GM18861 (cell line): Measurements from ENCODE around the gene GRIN2C.
"Not testable (repeated sequence)": the region's sequence is repeated elsewhere in the genome, so short reads cannot be mapped to it uniquely, and the experiment has no call there.

ENCODE experiments used
- ATAC-seq: cut with Tn5 transposase; IDR thresholded peaks from one replicate; pipeline ENCODE4 v1.9.1; 2021; ENCODE audit not compliant: unreplicated experiment

Gene GRIN2C

DNA sequence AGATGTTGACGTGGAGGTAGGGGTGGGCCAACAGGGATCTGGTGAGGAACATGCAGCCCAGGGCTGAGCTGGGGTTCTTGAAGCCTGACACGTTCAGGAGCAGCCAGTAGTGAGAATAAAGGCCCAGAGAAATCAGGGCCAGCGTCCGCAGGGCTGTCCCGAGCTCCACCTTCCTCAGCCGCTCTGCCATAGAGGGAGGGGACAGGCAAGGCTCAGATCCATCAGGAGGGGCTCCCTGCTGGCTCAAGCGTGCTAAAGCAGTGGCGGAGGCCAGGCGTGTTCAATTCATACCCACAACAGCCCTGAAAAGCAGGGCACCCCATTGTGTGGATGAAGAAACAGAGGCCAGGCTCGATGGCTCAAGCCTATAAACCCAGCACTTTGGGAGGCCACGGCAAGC is 21.4 kb upstream of the GRIN2C start:
- ATAC-seq, result no peak

- ATAC-seq, result no peak
Measured at GRCh38 chr17:74879308-74879707, 19.6 kb upstream of the GRIN2C start.

GRCh38 chr17:74878658-74879057 is 19.0 kb upstream of the GRIN2C start:
- ATAC-seq, result no peak

DNA sequence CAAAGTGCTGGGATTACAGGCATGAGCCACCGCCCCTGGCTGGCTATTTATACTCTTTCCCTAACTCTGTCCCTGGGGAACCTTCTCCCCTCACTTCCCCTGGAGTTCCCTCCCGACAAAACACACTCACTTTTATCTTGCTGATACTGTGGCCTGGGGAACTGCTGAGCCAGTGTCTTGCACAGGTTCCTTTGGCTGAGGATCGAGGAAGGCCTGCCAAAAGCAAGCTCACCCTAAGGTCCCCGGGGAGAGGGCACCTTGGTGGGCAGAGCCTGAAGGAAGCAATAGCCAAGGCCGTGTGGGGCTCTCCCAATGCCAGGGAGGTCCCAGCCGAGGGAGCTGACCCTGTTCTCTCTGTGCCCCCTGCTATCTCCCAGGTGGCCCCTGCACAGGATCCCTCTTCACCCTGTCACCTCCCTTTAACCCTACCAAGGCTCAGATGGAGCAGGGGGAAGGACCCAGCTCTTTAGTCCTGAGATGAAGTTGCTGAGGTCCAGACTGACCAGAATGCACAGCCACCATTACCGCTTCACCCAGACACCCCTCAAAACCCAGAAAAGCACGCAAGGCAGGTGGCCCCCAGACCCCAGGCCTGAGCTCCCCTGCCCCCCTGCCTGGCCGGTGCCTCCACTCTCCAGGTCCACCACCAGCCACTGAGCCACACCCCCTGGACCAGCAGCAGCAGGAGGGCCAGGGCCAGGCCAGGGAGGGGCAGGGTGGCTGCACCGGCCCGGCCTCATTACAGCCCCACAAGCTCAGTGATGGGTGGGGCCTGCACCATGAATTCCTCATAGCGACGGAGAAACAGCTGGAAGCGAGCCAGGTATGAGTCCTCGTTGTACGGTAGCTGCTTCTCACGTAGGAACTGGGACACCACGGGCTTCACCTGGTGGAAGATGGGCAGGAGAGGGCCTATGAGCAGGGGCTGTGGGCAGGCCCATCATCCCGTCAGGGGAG is 18.2 kb upstream of the GRIN2C start:
- ATAC-seq, result no peak

- no peak for ATAC-seq
Measured at GRCh38 chr17:74875977-74876593, 16.4 kb upstream of the GRIN2C start.

GRCh38 chr17:74875155-74875976 is 15.7 kb upstream of the GRIN2C start:
- ATAC-seq, result no peak

- ATAC-seq, result no peak
Measured at GRCh38 chr17:74874615-74875037, 14.9 kb upstream of the GRIN2C start.

DNA sequence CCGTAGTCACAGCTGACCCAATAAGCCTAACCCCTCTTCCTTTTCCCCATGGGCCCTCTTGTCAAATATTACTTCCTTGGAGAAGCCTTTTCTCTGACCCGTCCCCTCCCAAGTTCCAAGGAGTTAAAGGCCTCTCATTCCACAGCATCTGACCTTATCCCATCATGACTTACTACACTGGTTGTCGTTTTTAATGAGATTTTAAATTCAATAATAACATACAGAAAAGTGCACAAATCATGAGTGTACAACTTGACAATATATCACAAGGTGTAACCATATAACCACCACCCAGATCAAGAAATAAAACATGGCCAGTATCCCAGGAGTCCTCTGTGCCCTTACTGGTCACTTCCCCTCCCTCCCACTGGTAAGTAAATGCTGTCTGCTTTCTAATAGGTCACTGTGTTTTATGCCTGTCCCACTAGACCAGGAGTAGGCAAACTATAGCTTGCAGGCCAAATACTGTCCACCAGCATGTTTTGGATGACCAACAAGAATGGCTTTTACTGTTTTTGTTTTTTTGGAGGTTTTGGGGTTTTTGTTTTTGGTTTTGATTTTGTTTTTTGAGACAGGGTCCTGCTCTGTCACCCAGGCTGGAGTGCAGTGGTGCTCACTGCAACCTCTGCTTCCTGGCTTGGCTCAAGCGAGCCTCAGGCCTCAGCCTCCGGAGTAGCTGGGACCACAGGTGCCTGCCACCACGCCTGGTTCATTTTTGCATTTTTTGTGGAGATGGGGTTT is 14.4 kb upstream of the GRIN2C start:
- ATAC-seq, result no peak

GRCh38 chr17:74873037-74873873 is 13.6 kb upstream of the GRIN2C start:
- peak; percentile 87 for ATAC-seq

DNA sequence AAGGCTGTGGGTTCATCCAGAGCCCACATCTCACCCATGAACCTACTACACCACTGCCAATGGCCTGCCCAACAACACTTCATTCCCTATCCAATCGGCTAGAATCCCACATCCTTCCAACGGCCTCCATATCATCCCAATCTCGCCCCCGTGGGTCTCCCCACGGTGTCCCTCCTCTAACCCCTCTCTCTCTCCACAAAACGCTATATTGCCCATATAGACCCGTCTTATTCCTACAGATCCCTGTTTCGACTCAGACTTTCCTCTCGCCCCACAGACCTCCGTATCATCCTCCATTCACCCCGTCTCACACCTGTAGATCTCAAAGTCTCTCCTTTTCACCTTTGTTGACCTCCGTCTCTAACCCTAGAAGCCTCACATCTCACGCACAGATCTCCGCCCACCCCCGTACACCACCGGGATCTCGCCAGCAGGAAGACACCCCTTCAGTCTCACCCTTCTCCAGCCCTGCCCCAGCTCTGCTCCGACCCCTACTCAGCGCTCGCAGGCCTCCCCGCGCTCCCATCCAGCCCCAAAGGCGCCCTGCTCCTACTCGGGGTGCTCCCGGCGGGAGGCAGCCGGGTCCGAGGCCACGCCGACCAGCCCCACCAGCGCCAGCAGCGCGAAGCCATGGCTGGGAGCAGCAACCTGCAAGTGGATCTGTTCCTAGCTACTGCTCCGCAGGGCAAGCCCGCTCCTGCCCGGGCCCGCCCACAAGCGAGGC is 12.8 kb upstream of the GRIN2C start, which contains the start of gene FDXR:
Gene FDXR (minus strand): TSS at position 682 of the 724 bp plus-strand sequence. CDS start 50 bp downstream, at position 632.
- peak; percentile 32 for ATAC-seq

DNA sequence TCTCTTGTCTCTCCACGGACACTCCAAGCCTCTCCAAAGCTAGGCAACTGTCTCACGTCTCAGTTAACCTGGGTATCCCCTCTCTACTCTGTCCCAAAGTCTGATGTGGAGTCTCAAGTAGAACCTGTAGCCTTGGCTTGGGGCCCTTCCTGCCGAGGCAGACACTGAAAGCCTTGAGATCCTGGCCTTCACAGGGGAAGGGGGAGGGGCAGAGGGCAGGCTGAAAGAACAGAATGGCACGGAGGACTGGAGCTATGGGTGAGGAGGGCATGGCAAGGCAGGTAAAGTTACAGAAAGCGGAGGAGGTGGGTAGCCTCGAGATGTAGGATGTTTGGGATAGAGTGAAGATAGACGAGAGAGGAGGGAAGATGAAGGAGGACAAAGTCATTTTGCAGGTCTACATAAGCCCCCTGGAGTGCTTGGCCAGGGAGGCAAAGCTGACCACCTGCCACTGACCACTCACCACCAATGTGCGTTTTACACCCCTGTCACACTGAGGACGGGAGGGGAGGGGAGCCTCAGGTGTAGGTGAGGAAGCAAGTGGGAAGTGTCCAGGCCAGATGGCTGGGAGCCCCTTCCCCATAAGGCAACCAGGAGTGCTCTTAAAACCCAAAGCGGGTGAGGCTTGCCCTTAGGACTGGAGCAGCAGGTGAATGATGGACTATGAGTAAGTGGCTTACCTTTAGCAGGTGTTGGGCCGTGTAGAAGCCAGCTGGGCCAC is 11.8 kb upstream of the GRIN2C start:
- no peak for ATAC-seq

DNA sequence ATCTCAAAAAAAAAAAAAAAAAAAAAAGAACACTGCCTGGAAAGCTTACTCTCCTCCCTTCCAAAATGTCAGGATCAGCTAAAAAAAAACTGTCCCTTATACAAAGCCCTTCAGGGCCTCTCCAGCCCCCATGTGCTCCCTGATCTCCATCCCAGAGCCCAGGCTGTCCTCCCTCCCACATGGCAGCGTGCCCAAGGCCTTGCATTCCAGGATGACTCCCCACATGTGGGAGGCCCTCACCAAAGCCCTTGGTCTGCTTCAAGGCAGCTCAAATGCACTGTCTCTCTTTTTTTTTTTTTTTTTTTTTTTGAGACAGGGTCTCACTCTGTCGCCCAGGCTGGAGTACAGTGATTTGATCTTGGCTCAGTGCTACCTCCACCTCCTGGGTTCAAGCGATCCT is 10.8 kb upstream of the GRIN2C start:
- no peak for ATAC-seq

DNA sequence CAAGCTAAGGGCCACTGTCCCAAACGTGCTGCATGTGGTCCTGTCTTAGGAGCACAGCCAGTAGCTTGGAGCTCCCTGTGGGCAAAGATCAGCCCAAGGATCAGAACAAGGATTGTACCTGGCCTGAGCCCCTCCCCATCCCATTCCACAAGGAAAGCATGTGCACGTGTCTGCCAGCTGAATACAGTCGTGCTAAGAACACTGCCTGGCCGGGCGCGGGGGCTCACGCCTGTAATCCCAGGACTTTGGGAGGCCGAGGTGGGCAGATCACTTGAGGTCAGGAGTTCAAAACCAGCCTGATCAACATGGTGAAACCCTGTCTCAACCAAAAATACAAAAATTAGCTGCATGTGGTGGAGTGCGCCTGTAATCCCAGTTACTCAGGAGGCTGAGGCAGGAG is 10.3 kb upstream of the GRIN2C start:
- not testable (repeated sequence) for ATAC-seq

DNA sequence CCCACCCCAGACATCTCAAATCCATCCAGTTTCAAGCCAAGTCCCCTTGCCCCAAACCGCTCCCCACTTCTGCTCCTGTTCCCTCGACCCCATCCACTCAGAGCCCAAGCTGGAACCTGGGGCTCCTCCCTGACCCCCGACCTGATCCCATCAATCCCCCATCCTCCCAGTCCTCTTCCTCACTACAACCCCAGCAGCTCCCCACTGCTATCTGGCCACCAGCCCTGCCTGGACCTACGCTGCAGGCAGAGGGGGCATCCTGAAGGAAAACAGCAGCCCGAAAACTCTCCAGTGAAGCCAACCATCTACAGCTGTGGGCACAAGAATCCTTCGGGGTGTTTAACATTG is 9.2 kb upstream of the GRIN2C start:
- ATAC-seq, result no peak

DNA sequence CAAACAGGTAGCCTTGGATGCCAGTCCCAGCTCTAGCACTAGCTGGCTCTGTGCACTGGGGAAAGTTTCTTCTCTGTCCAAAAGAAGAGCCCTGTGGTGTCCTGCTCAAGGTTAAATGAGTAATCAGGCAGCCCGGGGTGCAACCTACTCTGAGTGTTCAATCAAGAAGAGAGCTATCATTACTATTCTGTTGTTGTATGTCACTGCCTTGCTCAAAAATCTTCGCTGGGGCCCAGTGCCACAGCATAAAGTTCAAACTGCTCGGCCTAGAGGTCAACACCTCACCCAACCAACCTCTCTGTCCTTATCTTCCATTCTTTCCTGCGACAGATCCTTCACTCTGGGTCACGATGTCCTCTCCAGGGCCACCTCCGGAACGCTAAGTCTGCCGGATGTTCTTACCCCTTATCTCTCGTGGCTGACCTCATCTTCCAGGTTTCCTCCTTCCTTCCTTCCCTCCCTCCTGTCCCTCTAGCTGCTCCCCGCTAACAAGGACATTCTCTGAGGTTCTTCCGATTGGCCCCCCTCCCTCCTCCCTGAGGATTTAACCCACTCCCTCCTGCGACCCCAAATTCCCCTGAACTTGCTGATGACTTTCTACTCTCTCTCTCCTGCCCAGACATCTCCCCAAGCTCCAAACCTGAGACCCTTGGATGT is 8.7 kb upstream of the GRIN2C start:
- no peak for ATAC-seq

GRCh38 chr17:74866198-74866835 is 6.6 kb upstream of the GRIN2C start:
- ATAC-seq, result no peak

GRCh38 chr17:74865504-74866197 is 6.0 kb upstream of the GRIN2C start:
- ATAC-seq, result no peak
